Right lobe of liver (tissue), 4 donors: Measurements from ENCODE around the gene PNRC1.

Experiments
- POLR2A ChIP-seq: fragments of 450-650 bp; IDR thresholded peaks from one replicate; pipeline ENCODE4 v1.6.1; 2017; ENCODE audit warnings: antibody characterized with exemption, mild to moderate bottlenecking
- TF ChIP-seq, protein P1 (sequence below), 4 donors: fragments of 200-600 bp in 3 of 4; fragments of 450-650 bp in 1 of 4; IDR thresholded peaks; one replicate each; pipeline versions ENCODE4 v1.5.1 to v1.8.0; 2016 to 2022; ENCODE audit warnings: antibody characterized with exemption in 4 of 4, mild to moderate bottlenecking in 2 of 4
- donor health status: DM: no; HTN: no; CAD: no.
- donor health status: DM: no; HTN: no; CAD: no.
- donor health status: DM: no; HTN: yes; CAD: no.

DNA sequence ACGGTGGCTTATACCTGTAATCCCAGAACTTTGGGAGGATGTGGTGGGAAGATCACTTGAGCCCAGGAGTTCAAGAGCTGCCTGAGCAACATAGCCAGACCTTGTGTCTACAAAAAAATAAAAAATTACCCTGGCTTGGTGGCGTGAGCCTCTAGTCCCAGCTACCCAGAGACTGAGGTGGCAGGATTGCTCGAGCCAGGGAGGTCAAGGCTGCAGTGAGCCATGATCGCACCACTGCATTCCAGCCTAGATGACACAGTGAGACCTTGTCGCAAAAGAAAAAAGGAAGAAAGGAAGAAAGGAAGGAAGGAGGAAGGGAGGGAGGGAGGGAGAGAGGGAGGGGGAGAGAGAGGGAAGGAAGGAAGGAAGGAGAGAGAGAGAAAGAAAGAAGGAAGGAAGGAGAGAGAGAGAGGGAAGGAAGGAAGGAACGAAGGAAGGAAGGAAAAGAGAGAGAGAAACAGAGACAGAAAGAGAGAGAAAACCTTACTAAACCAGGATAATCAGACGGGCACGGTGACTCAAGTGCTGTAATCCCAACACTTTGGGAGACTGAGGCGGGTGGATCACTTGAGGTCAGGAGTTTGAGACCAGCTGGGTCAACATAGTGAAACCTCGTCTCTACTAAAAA is 10.9 kb upstream of the PNRC1 start:
- TF ChIP-seq, protein P1, sequence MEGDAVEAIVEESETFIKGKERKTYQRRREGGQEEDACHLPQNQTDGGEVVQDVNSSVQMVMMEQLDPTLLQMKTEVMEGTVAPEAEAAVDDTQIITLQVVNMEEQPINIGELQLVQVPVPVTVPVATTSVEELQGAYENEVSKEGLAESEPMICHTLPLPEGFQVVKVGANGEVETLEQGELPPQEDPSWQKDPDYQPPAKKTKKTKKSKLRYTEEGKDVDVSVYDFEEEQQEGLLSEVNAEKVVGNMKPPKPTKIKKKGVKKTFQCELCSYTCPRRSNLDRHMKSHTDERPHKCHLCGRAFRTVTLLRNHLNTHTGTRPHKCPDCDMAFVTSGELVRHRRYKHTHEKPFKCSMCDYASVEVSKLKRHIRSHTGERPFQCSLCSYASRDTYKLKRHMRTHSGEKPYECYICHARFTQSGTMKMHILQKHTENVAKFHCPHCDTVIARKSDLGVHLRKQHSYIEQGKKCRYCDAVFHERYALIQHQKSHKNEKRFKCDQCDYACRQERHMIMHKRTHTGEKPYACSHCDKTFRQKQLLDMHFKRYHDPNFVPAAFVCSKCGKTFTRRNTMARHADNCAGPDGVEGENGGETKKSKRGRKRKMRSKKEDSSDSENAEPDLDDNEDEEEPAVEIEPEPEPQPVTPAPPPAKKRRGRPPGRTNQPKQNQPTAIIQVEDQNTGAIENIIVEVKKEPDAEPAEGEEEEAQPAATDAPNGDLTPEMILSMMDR (IDR thresholded peaks at IDR 0.05), result no peak
- TF ChIP-seq POLR2A, result no peak
